HG02678 (cell line): ENCODE data around the gene SMS.

Experiments used
- ATAC-seq: cut with Tn5 transposase; IDR thresholded peaks from one replicate; pipeline ENCODE4 v1.9.1; 2021; ENCODE audit warnings: mild to moderate bottlenecking, moderate library complexity; ENCODE audit not compliant: unreplicated experiment

The SMS gene

GRCh38 chrX:21940356-21940829 is at the start of gene SMS:
TSS of gene SMS (plus strand) at chrX:21940709. CDS start at chrX:21940825, 116 bp downstream.
- peak; percentile 78 for ATAC-seq

- no peak for ATAC-seq
Measured at GRCh38 chrX:21905313-21905712, 35.2 kb upstream of the SMS start.

DNA sequence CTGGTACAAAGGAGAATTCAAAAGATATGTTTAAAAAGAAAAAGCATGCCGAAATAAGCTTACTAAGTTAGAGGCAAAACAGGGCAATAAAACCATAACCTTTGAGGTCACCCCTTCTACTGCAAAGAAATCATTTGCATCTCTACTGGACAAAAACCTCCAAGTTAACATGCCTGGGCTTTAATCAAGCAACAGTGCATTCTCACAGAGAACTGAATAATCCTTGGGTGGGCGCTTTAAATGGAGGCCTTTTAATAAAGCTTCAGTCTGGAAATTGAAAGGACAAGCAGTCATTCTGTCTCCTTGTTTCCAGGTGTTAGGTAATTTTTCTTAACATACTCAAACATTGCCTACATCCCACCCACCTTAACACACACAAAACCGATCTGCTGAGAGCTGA is 34.6 kb upstream of the SMS start:
- ATAC-seq = no peak

DNA sequence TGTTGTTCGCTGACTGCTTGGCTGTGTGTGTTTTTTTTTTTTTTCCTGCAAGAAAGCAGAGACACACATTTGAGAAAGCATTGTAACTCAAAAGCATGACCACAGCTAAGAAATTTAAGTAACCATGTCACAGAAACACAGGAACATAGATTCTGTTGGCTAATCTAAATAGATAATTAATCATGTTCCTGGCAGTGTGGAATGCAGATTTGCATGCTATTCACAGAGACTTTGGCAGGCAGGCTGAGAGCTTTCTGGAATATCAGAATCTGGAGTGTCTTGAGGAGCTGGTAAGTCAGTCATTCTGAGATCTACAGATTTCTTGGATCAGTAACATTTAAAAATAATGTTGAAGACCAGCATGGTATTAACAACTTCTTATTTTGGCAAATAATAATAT is 33.2 kb upstream of the SMS start:
- no peak for ATAC-seq

DNA sequence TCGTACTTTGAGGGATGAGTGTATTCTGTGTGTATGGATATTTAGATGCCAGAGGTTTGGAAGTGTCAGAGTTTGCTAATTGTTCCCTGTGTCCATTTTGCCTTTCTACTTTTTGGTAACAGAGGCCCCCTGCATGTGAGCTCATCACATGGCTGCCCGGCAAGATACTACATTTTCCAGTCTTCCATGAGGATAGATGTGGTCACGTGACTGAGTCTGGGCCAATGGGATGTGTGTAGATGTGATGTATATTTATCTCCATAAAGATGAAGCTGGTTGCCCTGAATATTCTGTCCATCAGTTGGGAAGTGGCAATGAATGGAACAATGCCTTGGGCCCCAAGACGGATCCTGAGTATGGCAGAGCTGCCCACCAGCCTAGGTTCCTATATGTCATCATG is 29.0 kb upstream of the SMS start:
- ATAC-seq = no peak

DNA sequence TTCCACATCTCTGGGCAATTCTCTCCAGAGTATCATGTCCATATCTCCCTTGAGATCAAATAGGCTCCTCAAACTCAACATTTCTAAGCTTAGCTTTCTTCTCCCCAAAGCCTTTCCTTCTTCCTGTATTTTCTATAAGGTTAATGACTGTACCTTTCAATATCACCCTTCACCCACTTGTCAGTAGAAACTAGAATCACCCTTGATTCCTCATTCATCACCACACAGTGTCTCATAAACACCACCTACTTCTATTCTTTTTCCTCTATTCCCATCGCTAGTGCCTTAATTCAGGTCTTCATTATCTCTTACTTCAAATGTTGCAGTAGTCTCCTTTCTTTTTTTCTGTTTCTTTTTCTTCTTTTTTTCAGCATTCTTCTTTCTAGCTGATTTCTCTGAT is 28.3 kb upstream of the SMS start:
- ATAC-seq = no peak

DNA sequence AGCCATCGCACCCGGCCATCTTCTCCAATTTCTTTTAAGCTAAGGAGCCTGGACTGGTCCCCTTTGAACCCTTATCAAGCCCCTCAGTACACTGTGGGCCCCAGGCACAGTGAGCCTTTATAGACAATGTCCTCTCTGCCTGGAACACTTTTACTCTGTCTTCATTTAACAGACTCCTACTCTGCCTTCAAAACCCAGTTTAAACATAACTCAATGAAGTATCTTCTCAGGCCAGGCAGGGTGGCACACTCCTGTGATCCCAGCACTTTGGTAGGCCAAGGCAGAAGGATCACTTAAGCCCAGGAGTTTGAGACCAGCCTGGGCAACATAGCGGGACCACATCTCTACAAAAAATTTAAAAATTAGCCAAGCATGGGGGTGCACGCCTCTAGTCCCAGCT is 27.5 kb upstream of the SMS start:
- ATAC-seq = no peak

DNA sequence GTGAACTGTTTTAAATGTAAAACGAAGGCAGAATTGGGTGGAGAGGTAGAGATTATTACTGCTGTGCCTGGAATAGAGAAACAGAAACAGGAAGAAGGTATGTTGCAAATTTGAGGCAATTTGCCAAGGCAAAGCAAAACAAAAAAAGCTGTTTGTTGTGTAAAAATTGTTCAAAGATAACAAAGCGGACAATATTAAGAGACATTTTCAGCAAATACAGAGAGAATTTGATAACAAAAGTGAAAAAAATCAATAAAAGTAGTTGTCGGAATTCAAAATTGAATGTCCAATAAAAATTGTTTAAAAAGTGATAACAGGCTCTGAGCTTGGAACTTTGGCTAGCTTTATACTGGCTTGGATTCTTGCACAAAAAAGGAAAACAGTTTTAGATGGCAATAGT is 14.4 kb upstream of the SMS start:
- no peak for ATAC-seq

DNA sequence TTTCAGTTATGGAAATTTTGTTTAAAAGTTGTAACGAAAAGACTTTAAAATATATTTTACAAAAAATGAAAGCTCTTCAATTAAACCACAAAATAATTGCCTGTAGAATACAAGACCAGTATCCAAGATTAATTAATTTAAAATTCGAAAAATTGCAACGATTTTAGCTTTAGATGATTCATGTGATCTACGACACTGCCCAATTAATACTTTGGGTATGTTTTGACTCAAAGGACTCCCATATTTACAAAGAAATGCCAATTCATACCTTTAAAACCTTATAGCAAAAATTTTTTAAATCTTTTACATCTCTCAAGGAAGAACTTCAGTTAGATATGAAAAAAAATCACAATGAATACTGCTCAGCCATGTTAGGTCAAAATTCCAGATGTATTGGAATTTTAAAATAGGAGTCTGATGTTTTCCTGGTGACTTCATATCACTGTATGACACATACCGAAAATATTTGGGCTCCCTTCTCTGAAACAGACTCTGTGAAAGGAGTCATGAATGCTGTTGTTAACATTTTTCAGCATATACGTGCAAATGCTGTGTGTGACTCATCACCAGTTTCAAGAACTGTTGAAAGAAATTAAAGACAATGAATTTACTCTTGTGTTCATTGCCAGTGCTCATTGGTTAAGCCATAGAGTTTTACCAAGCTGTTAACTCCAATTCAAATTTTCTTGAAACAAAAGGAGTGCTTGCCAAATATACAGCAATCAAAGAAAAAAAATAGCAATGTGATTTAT is 13.8 kb upstream of the SMS start:
- no peak for ATAC-seq

GRCh38 chrX:21929209-21929608 is 11.3 kb upstream of the SMS start:
- no peak for ATAC-seq

- no peak for ATAC-seq
Measured at GRCh38 chrX:21930986-21931385, 9.5 kb upstream of the SMS start.

DNA sequence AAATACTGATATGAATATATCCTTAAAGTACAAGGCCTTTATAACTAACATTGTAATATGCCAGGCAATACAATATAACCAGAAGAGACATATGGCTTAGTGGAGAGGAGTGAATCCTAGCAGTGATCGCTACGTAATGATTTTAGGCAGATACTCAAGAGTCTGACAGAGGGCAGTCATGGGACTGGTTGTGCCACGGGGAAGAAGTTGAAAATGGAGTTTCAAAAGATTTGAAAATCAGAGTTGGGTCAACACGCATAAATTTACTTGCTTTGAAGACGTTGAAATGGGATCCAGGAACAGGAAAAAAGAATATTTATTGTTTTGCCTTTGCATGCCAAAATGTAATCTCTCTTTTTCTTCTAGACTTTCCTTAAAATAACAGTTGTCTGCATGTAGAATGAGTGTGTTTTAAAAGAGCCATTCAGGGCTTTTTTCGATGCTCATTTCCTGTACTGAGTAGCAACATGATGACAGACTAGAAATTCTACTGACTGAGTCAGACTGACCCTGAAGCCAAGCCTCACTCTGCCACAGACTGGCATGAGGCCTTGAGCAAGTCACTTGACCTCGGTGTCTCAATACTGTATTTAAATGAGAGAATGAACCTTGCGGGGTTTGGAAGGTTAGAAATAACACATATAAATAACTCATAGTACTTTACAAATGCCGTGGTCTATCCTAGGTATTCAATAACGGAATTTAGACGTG is 8.1 kb upstream of the SMS start:
- ATAC-seq = no peak

GRCh38 chrX:21933077-21933476 is 7.4 kb upstream of the SMS start:
- ATAC-seq = no peak

DNA sequence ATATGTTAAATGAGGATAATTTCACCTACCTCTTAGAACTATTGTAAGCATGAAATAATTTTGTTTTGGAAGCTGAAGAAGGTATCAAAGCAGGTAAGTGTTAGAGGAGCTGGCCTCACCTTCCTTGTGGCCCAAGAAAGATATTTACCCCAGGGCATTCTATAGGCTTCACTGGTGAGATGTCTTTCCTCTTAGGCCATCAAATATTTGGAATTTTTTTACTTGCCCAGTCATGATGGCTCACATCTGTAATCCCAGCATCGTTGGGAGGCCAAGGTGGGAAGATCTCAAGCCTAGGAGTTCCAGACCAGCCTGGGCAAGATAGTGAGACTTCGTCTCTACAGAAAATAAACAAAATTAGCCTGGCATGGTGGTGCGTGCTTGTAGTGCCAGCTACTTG is 6.1 kb upstream of the SMS start:
- ATAC-seq = no peak

DNA sequence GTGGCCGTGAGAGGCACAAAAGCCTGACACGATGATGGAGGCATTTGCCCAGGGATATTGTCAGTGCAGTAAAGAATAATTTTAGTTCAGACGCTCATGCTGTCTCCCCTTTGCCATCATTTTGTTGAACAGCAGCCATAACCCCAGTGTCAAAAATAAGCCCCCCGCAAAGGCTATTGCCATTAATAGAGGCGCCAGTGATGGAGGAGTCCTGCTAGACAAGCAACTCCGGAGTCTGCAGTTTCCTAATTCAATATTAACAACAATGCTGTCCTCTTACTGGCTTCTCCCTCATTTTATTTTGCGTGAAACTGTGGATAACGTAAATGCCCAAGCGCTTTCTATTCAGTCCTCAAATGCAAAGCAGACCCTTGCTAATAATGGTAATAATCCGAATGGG is 603 bp upstream of the SMS start:
- ATAC-seq = no peak

GRCh38 chrX:21943460-21944135 is 3.1 kb downstream of the SMS start:
- no peak for ATAC-seq

DNA sequence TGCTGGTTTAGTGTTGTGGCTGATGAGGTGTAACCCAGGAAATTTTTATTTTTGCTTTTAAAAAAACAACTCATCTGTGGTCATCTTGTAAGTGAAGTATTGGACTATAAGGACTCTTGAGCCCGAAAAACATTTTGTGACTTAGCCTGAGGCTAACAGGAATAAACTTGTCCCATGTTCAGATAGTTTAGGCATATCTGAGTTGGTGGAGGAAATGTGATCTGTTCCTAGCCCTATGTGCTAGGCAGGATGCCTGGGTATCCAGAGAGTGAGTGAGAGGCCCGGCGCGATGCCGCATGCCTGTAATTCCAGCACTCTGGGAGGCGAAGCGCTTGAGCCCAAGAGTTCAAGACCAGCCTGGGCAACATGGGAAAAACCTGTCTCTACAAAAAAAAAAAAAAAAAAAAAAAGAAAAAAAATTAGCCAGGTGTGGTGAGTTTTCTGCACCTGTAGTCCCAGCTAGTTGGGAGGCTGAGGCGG is 3.7 kb downstream of the SMS start:
- ATAC-seq = no peak

DNA sequence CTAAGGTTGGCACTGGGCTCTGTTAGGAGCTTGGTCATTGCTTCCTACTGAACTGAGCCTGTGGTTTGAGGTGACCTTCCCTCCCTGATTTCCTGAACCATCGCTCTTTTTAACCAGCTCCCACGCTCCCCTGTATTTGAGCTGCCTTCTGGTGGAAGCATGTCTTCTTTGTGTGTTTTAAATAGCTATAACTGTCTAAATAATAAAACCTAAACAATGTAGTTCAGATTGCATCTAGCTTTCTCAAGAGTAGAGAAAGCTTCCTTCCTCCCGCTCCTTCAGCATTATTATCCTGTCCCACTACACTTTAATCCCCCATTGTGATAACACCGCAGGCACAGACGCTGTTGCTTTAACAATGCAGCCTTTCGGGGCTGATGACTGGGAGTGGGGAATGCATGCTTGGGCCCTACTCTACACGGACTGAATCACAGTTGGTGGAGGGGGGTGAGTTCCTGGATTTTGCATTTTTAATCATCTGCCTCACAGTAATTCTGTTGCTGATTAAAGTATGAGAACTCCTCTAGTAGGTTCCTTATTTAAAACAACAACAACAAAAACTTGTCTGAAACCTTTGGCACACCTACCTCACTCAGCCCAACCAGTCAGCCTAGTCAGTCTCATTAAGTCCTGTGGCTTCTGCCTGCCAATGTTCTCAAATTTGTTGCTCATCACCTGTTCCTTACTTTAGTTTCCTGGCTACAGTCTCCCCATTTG is 6.6 kb downstream of the SMS start:
- ATAC-seq = no peak

DNA sequence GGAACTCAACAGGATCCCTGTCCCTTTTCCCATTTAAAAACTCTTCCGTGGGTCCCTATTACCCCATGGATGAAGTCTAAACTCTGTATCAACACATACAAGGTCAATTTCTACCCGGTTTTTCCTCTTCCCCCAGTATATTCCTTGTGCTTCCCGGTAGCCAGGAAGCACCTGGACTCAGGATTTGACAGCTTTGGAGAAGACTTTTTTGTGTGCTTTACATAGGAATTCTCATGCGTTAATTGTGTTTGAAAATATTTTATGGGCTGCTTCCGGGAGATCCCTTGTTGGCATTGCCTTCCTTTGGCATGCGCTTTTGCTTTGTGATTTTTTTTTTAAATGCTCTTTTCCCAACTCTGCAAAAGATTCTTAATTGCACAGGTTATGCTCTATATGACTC is 7.2 kb downstream of the SMS start:
- no peak for ATAC-seq

DNA sequence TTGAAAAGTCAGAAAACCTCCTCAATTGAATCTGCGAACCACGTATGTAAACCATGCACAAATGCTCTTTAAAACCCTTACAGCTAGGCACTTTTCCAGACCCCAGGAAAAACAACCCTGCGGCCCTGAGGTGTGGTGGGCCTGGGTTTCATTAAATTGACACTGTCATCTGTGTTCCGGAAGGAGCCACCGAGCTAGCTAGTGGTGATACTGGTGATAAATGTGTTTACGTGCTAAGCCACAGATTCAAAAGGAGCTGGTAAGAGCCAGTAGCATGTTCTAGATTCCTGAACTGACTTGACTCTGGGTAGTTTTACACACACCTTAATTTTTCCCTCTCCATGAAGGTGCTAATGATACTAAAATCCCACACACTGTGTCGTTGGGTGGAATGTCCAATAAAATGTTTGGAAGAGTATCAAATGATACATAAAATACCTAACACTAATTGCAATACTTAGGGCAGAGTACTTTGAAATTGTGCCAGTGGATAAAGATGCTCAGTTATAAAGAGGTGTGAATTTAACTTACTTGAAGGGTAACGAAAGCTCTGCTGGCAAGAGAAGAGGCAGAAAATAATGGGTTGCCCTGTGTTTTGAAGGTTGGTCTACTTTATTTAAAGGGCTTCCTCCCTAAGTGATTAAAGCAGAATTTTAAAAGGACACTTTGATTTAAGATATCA is 8.5 kb downstream of the SMS start:
- no peak for ATAC-seq

GRCh38 chrX:21949689-21950088 is 9.2 kb downstream of the SMS start:
- no peak for ATAC-seq
